Fibroblast of skin of left quadriceps (primary cell): ENCODE results near the gene SOX10.
"Not testable (repeated sequence)": the region's sequence is repeated elsewhere in the genome, so short reads cannot be mapped to it uniquely, and the experiment has no call there.

Experiments
- DNase-seq, 2 experiments: peaks; one replicate each; pipeline ENCODE4 v3.0.0-alpha.2; 2013; ENCODE audit warnings: low read depth in 2 of 2

The SOX10 gene

DNA sequence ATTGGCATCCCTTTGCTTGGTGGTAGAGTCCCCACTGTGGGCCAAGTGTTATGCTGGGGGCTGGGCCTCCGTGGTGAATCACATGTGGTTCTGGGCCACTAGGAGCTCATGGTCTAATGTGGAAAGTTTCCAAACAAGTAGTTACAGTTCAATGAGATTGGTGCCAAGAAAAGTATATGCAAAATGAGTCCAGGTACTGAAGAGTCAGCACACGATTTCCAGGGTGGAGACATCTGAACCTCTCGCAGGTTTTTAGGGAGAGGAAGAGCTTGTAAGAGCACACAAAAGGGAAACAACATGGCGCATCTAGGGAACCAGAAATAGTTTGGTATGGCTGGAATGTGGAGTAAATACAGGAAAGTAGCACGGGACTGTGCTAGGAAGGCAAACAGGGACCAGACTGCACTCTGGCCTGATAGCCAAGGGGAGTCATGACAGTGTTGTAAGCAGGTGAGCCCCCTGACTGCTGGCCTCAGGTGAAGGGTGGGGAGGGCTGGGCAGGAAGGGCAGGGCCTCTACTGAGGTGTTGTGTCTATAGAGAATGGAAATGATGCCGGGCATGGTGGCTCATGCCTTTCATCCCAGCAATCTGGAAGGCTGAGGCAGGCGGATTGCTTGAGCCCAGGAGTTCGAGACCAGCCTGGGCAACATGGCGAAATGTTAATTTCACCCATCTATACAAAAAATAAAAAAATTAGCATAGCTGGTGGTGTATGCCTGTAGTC is 18.3 kb downstream of the SOX10 start:
- no peak for DNase-seq

DNA sequence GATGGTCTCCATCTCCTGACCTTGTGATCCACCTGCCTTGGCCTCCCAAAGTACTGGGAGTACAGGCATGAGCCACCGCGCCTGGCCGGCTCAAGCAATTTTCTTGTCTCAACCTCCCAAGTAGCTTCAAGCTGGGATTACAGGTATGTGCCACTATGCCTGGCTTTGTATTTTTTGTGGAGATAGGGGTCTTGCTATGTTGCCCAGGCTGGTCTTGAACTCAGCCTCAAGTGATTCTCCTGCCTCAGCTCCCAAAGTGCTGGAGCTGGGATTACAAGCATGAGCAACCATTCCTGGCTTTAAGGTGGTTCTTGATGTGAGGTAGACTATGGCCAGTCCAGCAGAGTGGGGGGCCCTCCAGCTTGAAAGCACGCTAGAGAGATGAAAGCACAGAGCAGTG is 23.3 kb downstream of the SOX10 start:
- no peak for DNase-seq

DNA sequence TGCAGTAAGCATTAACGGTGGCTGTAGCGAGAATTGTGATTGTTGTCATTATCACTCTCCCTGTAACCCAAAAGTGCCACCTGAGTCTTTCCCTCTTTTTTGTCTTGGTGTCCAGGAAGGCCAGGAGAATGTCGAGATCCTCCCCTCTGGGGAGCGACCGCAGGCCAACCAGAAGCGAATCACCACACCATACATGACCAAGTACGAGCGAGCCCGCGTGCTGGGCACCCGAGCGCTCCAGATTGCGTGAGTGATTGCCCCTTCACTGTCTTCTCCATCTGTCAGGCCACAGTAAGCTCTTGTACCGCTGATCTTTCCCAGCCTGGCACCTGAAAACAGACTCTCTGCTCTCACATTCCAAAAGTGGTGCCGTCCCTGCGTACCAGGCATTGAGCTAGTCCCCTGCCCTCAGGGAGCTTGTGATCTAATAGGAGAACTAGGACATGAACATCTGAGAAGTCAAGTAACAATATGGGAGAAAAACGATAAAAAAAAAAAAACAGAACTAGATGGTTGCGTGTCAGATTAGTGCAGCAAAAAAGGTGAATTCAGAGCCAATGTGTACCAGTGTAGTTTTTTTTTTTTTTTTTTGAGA is 25.0 kb downstream of the SOX10 start:
- DNase-seq = no peak

DNA sequence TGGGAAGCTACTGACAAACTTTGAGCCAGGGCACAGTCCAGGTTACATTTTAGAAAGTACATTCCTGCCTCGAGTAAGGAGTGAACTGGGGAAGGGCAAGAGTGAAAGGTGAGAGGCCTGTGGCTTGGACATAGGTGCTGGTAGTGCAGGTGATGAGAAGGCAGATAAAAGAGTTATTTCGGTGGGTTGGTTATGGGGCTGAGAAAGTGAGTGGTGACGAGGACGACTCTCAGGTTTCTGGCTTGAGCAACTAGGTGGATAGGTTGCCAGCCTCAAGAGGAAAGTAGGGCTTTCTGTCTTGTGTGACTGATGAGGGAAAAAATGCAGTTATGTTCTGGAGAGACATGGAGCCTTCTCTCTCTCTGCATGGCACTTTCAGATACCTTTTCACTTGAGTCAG is 27.1 kb downstream of the SOX10 start:
- DNase-seq = no peak

DNA sequence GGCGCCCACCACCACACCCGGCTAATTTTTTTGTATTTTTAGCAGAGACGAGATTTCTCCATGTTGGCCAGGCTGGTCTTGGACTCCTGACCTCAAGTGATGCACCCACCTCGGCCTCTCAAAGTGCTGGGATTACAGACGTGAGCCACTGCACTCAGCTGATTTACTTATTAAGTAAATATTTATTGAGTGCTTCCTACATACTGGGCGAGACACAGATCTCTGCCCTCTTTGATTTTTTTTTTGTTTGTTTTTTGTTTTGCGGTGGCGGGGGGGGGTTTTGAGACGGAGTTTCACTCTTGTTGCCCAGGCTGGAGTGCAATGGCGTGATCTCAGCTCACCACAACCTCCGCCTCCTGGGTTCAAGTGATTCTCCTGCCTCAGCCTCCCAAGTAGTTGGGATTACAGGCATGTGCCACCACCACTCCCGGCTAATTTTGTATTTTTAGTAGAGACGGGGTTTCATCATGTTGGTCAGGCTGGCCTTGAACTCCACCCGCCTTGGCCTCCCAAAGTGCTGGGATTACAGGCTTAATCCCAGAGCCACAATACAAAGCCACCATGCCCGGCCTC is 28.4 kb downstream of the SOX10 start:
- not testable (repeated sequence) for DNase-seq

DNA sequence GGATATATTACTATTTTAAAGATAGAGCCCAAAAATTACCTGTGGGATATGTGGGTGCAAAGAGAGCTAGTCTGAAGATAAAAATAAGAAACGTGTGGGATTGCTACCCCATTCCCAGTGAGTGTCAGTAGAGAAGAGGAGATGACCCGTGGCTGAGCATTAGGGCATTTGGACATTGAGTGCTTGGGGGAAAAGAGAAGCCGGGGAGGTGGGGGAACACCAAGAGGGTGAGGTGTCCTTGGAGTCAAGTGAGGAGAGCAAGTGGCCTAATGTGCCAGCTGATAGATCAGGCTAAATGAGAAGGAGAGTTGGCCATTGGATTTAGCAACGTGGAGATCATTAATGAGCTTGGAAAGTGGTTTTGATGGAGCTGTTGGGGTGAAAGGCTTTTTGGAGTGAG is 29.7 kb downstream of the SOX10 start:
- DNase-seq = no peak

DNA sequence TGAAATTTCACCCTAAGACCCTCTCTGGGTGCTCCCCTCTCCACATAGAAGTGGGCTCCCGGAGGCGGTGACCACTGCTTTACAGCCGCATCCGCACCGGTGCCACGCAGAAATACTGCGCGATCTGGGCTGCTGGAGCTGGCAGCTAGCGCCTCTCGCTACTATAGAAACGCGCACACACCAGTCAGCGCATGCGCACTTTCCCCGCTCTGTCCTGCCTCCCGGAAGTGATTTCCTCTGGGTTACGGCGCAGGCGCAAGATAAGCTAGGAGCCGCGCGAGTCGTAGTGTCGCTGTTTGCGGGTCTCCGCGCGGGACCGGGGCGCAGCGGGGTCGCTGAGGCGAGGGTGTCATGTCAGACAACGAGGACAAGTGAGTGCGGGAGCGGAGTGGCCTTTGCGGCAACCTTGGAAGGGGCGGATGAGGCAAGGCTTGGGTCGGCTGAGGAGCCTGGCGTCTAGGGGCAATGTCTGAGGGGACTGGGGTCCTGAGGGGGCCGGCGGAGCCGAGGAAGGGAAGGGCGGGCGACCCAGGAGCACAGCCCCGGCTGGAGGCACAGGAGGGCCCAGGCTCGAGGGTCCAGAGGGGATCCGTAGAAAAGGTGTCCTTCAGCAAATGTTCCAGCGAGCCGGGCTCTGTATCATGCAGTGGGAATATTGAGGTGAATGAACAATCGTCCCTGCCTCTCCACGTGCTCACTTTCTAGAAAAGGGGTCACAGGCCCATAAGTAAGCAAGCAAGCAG is 30.7 kb downstream of the SOX10 start, which contains the start of the genes C22orf23 and POLR2F:
C22orf23 (minus strand) TSS at position 165 of the 743 bp plus-strand sequence. CDS start 452 bp downstream, outside the sequence.
POLR2F (plus strand) TSS at position 263 of the 743 bp plus-strand sequence; CDS start at position 352, 89 bp downstream.
- DNase-seq = peak; percentile 82 to 84

DNA sequence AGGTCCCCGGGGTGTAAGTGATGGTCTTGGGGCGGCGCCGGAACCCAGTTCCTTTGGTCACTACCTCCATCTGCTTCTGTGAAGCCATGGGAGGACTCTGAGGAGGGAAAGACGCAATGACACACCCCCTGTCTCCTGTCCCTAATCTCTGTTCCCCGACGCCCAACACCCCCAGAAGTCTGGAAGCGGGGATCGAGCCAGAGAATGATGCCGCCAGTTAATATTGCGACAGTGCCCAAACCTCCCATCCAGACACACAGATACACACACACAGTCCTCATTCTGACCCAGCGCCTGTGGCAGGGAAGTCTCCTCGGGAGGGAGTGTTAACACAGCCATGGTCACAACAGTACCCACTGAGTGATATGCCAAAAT is 31.3 kb downstream of the SOX10 start:
- no peak for DNase-seq

DNA sequence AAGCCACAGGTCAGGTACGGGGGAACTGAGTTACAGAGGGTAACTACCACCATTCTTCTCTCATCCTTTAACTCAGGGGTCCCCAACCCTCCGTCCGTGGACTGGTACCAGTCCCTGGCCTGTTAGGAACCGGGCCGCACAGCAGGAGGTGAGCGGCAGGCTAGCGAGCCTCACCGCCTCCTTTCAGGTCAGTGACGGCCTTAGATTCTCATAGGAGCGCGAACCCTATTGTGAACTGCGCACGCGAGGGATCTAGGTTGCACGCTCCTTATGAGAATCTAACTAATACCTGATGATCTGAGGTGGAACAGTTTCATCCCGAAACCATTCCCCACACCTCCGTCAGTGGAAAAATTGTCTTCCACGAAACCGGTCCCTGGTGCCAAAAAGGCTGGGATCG is 31.7 kb downstream of the SOX10 start:
- not testable (repeated sequence) for DNase-seq

DNA sequence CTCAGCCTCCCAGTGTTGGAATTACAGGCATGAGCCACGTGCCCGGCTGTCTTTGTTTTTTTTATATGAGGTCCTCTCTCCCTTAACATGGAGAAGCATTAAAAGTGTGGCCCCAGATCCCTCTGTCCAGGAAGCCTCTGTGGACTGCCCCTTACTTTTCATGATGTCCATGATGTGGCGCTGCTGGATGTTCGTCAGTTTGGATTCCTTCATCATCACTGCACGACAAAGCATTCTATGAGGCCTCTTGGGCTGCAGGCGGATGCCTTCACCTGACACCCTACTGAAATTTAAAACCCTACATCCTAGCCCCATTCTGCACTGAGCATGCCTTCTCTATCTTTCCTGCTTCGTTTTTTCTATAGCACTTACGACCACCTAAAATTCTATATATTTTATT is 33.0 kb downstream of the SOX10 start:
- no peak for DNase-seq

DNA sequence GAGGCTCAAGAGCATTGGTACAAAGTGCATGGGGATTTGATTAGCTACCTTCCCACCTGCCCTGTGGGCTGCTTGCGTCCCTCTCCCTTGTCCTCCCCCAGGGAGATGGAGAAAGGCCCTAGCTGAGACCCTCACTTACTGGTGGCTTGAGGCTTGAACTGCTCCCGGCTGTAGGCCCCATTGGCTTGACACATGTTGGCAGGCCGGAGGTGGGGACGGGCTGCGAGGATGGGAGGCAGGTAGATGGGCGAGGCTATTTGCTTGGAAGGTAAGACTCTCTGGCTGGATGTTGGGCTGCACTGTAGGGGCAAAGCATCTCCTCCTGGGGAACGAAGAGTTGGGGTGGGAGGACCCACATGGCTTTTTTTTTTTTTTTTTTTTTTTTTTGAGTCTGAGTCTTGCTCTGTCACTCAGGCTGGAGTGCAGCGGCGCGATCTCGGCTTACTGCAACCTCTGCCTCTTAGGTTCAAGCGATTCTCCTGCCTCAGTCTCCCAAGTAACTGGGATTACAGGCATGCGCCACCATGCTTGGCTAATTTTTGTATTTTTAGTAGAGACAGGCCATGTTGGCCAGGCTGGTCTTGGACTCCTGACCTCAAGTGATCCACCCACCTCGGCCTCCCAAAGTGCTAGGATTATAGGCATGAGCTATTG is 37.1 kb downstream of the SOX10 start:
- DNase-seq = not testable (repeated sequence)

DNA sequence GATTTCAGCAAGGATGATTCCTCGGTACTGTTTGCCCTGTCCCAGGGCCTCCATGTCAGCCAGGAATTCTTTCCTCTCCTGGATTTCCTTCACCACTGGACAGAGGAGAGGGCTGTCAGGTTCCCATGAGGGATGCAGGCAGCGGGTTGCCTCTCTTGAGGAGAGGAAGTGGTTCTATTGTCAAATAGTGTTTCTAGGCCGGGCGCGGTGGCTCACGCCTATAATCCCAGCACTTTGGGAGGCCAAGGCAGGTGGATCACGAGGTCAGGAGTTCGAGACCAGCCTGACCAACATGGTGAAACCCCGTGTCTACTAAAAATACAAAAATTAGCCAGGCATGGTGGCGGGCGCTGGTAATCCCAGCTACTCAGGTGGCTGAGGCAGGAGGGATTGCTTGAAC is 39.9 kb downstream of the SOX10 start:
- not testable (repeated sequence) for DNase-seq

DNA sequence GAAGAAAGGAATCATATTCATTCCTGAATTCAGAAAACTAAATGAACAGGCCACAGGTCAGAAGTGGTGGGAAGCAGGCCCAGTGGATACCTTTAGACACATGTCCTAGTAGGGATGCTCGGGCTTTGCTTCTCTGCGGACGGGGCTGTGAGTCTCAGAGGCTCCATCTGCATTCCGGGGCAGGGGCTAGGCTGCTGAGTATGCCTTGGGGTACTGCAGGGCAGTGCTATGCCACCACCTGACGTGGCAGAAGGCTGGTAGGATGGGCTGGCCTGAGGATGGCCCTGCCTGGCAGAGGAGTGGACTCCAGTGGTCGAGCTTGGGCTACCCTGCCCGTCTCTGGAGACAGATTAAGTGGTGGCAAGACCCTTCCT is 40.5 kb downstream of the SOX10 start:
- DNase-seq = no peak

DNA sequence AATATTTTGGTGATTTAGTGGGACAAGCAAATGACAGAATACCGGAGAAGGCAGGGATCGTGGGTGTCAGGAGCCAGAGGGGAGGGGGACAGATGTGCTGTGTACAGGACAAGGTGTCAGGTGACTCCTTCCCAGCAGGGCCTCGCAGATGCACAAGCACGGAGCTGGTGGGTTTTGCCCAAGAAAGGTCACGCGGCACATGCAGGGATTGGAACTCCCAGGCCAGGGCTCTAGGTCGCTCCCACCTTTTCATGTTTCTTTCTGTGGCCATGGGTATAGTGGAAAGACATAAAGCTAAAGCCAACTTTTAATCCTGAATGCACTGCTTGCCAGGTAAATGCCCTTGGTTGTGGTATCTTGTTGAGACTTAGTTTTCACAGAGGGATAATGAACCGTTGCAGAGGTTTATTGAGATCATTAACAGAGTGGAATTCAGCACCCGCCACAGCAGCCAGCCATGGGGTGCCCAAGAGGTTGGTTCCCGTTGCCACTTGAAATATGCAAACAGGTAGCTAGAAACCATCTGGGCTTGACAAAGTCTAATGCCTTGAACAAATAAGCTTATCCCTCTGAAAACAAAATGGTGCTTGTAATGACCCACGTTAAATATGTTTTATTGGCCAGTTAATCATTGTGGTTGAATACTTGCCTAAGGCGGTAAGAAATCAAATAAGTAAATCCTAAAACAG is 41.1 kb downstream of the SOX10 start:
- DNase-seq = no peak

DNA sequence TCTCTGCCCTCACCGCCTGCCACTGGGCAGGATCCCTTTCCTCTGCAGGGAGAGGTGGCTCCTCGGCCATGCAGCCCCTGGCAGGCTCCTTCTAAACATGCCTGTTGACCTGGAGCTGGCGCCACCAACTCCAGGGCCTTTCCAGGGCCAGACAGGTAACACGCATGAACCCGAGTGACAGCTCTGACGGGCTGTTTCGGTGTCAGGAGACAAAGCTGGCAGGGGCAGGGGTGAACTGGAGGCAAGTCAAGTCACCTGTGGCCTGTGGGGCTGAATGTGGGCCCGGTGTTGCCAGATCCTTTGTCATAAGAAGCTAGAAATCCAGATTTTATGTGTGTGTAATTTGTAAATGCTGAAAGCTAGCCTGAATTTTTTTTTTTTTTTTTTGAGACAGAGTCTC is 42.2 kb downstream of the SOX10 start:
- no peak for DNase-seq

DNA sequence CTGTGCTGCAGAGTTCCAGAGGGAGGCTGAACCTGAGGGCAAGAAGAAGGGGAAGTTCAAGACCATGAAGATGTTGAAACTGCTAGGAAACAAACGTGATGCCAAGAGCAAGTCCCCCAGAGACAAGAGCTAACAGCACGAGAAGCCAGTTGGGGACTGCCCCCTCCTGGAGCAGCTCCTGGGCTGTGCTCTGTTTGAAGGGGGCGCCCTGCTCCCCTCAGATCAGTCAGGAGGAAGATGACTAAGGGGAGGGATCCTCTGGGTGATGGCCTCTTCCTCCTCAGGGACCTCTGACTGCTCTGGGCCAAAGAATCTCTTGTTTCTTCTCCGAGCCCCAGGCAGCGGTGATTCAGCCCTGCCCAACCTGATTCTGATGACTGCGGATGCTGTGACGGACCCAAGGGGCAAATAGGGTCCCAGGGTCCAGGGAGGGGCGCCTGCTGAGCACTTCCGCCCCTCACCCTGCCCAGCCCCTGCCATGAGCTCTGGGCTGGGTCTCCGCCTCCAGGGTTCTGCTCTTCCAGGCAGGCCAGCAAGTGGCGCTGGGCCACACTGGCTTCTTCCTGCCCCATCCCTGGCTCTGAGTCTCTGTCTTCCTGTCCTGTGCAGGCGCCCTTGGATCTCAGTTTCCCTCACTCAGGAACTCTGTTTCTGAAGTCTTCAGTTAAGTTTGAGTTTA is 43.5 kb downstream of the SOX10 start:
- no peak for DNase-seq

DNA sequence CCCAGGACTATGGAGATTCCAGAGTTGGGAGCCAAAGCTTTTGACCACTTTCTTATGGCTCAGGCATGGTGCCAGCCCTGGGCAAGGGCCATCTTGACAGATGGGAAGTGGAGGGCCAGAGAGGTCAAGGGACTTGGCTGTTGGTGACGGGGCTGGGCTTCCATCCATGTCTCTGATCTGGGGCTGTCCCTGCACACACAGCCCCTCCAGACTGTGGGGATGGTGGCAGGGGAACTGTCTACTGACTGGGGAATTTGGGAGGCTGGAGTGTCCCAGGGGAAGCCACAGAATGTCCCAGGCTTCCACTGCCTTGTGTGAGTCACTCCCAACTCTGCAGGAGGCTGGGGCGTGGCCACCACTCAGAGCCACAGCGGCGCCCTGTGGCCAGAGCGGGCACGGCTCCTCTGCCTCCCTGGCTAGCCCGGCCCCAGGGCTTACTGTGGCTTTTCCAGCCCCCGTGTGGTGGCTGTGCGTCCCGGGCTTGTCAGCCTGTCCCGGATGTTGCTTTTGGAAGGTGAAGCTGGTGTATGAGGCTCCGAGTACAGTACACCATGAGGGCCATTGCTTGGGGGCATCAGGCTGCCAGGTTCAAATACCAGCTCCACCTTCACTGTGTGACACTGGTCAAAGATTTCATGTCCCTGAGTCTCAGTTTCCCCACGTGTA is 50.5 kb downstream of the SOX10 start:
- peak; percentile 79 to 81 for DNase-seq

DNA sequence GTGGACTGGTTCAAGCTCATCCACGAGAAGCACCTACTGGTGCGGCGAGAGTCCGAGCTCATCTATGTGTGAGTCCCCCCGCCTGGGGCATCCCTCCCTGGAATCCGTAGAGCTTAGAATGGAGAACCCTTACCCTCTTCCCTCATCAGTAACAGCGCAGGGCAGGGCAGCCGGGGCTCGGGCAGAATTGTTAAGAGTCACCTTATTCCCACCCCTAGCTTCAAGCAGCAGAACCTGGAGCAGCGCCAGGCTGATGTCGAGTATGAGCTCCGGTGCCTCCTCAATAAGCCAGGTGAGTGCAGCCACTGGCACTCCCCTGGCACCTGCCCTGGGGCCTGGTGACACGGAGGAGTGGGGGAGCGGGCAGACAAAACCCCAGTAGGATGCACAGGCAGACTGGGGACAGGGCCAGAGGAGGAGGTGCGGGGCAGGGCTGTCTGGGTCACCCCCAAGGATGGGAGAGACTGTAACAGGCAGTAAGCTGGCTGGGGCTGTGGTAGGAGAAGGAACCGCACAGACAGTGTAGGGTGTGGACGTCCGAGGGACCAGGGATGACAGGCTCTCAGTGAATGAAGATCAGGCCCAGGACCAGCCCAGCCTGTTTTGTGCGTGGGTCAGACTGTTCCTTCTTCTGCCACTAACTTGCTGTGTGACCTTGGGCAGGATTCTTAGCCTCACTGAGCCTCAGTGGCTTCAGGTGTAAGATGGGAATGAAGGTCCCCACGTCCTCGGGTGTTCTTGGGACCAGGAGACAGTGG is 51.4 kb downstream of the SOX10 start:
- no peak for DNase-seq

DNA sequence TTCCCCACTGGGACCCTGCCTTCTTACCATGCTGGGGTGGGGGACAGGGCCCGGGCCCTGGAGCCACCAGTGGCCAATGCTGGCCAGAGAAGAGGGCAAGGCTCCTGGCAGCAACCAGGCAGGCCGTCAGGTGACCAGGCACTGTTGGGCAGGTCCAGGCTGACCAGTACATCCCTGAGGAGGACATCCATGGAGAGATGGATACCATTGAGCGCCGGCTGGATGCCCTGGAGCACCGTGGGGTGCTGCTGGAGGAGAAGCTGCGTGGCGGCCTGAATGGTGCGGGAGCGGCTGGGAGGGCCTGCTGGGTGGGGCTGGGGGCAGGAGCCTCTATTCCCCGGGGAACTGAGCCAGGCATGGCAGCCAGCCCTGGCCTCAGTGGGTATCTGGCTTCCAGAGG is 52.0 kb downstream of the SOX10 start:
- no peak for DNase-seq
